Endothelial cell of umbilical vein (primary cell): ENCODE results near the gene CCNC.

Source experiments
- CTCF ChIP-seq, 2 donors: IDR thresholded peaks; 1 replicate in 1 of 2; 2 replicates in 1 of 2; pipeline ENCODE4 v1.5.1; 2011; ENCODE audit warnings: low read length in 2 of 2, mild to moderate bottlenecking in 2 of 2, moderate library complexity in 2 of 2, control low read depth in 1 of 2, inconsistent platforms in 1 of 2, low read depth in 1 of 2; ENCODE audit not compliant: insufficient read depth in 1 of 2; ENCODE audit errors: extremely low read depth in 1 of 2
- EZH2 ChIP-seq: IDR thresholded peaks from 2 replicates; pipeline ENCODE4 v1.6.1; 2012; ENCODE audit warnings: borderline replicate concordance, low read depth, mild to moderate bottlenecking, moderate library complexity, low read length, inconsistent platforms; ENCODE audit not compliant: severe bottlenecking
- POLR2A ChIP-seq: IDR thresholded peaks from 2 replicates; pipeline ENCODE4 v1.6.1; 2012; ENCODE audit warnings: low read depth, mild to moderate bottlenecking, control low read depth, low read length
- POLR2AphosphoS5 ChIP-seq: IDR thresholded peaks from 2 replicates; pipeline ENCODE4 v1.6.1; 2012; ENCODE audit warnings: low read depth, mild to moderate bottlenecking, control low read depth, low read length, moderate library complexity; ENCODE audit not compliant: insufficient read depth

- TF ChIP-seq CTCF (IDR thresholded peaks at IDR 0.05; ENCODE audit: extremely low read depth in 1 of 2, insufficient read depth in 1 of 2, low read depth in 1 of 2, low read length in 2 of 2) (no peak), POLR2AphosphoS5 (peak; percentile 85), EZH2 (no peak), POLR2A (peak; percentile 92)
These were observed at the start of gene CCNC for GRCh38 chr6:99568103-99568933.
